HG03159 (cell line): Measurements from ENCODE around the gene COX6A2.

Experiments used
- ATAC-seq: cut with Tn5 transposase; IDR thresholded peaks from one replicate; pipeline ENCODE4 v1.9.1; 2021; ENCODE audit warnings: mild to moderate bottlenecking, moderate library complexity; ENCODE audit not compliant: unreplicated experiment

Gene COX6A2

DNA sequence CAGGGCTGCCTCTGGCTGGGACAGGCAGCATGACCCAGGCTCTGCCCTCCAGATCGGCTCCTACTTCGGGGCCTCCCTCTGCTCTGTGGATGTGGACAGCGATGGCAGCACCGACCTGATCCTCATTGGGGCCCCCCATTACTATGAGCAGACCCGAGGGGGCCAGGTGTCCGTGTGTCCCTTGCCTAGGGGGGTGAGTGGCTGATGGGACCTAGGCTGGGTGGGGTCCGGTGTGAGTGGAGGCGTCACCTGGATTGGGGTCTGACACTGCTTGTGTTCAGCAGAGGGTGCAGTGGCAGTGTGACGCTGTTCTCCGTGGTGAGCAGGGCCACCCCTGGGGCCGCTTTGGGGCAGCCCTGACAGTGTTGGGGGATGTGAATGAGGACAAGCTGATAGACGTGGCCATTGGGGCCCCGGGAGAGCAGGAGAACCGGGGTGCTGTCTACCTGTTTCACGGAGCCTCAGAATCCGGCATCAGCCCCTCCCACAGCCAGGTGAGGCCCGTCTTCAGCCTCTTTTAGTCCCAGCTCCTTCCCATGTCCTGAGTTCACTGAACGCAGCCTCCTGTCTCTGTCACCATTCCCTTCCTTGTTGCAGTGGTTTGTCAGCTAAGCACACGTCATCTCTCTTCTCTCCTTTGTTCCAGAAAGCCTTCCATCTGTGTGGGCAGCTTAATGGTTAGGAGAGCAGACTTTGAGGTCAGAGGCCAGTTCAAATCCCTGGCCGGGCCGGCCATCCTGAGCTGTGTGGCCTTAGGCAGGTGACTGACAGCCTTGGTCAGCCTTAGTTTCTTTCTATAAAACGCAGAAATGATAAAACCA is 16.9 kb downstream of the COX6A2 start:
- ATAC-seq, result no peak

DNA sequence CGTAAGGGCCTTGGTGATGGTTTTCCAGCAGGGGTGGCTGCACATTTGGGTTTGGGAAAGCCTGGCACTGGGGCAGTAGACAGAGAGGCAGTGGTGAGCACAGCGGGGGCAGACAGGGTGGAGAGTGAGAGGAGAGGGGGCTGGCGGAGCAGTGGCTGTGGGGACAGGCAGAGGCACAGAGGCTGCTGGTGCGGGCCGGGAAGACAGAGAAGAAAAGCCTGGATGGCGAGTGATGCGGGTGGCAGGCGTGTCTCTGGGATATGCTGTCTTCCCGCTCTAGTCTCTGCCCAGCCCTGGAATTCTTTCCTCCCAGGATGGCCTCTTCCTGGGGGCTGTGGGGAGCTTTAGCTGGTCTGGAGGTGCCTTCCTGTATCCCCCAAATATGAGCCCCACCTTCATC is 18.1 kb downstream of the COX6A2 start:
- no peak for ATAC-seq

DNA sequence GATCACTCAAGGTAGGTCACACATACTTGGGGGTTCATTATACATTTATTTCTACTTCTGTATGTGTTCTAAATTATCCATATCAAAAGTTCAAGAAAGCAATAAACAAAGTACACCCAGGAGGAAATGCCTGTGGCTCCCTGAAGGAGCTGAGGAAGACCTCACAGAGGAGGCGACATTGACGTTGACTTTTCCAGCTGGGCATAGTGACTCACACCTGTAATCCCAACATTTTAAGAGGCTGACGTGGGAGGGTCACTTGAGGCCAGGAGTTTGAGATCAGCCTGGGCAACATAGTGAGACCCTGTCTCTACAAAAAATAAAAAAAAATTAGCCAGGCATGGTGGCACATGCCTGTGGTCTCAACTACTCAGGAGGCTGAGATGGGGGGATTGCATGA is 18.7 kb downstream of the COX6A2 start:
- ATAC-seq, result no peak

DNA sequence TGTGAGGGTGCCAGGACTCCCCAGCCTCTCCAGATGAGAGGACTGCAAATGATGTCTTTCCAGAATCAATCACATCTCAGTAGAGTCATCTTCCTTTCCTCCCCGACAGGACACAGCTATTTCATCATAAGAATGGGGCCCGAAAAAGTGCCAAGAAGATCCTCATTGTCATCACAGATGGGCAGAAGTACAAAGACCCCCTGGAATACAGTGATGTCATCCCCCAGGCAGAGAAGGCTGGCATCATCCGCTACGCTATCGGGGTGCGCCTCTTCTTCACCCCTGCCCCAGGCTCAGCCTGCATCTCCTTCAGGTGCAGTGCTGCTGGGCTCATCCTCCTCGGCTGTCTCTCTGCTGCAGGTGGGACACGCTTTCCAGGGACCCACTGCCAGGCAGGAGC is 20.8 kb downstream of the COX6A2 start:
- no peak for ATAC-seq

DNA sequence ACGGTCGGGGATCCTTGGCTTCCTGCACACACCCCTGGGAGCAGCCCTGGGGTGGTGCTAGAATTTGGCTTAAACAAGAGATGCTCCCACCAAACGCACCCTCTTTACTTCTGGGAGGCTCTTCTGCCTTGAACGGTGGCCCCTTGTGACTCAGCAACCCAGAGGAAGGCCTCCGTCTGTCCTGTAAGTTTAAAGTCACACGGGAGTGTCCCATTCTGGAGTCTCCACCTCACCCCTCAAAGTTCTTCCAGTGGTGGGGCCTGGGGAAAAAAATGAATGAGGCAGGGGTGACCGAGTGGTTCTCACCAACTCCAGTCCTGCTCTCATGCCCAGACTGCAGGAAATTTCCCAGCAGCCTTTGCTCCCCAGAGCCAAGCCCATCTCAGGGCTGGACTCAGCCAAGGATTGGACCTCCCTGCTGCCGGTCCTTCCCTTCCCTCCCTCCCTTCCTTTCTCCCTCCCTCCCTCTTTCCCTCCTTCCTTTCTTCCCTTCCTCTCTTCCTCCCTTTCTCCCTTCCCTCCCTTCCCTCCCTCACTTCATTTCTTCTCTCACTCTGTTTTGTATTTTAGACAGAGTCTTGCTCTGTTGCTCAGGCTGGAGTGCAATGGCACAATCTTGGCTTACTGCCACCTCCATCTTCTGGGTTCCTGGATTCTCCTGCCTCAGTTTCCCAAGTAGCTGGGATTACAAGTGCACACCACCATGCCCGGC is 23.7 kb downstream of the COX6A2 start:
- ATAC-seq, result no peak

DNA sequence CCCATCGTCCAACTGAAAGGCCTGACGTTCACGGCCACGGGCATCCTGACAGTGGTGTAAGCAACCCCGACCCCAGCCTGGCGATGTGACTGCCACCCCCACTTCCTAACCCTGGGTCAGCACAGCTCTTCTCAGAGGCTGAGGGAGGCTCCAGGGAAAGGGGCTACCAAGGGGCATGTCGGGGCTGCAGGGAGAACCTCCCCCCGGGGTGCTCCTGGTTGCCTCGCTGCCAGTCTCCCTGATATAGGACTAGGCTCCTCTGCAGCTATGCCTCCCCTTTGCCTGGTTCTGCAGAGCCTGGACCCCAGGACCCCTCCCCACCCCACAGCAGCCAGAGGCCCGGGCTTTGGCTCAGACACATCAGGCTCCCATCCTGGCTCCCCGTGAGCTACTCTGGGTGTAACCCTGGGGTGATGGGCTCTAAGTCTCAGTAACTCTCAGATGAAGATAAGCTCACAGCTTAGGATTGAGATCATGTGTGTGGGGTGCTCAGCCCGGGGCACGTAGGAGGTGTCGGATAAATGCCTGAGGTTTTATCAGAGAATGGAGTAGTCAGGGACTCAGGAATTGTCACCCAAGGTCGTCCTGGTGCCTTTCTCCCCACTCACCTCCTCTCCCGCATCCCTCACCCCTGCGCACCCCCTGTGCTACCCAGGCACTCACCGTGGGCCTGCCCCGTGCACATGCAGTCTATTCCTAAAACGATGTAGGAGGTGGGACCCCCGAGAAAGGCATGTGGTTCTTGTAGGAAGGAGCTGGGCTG is 24.4 kb downstream of the COX6A2 start:
- ATAC-seq, result no peak

DNA sequence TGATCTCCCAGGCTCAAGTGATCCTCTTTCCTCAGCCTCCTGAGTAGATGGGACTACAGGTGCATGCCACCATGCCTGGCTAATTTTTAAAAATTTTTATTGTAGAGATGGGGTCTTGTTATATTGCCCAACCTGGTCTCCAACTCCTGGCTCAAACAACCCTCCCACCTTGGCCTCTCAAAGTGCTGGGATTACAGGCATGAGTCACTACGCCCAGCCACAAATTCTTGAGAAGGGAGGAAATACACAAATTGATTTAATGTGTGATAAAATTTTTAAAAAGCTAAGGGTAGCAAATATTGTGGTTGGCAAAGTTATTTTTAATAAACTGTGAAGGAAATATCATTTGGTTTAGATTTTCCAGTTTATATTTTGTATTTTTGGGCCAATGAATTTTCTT is 25.5 kb downstream of the COX6A2 start:
- ATAC-seq, result no peak

DNA sequence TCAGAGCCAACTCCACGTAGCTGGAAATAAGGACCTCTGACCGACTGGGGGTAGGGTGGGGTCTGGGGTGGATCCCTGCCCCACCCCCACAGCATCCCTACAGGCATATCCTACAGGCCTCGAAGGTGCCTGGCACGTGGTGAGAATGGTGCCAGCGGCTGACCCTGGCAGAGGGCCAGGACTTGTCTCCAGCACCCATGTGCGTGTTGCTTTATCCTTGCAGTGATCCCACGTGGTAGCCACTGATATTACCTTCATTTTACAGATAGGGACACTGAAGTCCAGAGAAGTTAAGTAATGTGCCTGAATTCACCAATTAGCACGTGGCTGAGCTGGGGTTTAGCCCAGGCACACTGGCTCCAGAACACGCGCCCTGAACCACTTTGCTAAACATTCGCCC is 26.7 kb downstream of the COX6A2 start:
- no peak for ATAC-seq

DNA sequence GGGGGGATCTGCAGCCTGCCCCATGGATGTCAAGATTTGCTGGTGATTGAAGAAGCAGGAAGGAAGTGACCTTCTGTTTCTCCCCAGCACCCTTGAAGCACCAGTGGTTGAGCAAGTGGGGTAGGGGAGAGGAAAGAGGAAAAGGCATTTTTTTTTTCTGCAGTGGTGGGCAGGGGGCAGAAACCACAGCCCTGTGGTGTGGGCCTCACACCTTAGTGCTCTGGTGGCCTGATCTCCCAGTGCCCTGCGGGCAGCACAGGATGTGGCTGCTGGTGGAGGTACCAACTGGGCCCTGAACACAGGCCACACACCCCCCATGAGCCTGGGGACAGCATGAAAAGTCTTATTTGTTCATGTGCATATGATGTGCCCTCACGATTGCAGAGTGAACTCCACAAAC is 28.0 kb downstream of the COX6A2 start:
- ATAC-seq, result no peak

DNA sequence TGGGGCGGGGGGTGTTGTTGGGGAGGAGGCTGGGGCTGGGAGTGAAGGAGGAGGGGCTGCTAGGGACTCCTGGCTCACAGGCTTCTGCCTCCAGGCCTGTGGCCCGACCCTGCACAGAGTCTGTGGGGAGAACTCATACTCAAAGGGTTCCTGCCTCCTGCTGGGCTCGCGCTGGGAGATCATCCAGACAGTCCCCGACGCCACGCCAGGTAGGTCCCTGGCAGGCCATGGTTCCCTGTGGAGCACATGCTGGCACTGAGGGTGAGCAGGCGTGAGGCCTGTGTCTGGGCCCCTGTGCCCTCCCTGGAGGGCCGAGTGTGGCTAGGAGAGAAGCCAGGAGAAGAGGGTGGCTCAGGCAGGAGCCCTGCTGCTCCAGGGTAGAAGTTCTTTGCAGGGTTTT is 30.5 kb downstream of the COX6A2 start:
- no peak for ATAC-seq

DNA sequence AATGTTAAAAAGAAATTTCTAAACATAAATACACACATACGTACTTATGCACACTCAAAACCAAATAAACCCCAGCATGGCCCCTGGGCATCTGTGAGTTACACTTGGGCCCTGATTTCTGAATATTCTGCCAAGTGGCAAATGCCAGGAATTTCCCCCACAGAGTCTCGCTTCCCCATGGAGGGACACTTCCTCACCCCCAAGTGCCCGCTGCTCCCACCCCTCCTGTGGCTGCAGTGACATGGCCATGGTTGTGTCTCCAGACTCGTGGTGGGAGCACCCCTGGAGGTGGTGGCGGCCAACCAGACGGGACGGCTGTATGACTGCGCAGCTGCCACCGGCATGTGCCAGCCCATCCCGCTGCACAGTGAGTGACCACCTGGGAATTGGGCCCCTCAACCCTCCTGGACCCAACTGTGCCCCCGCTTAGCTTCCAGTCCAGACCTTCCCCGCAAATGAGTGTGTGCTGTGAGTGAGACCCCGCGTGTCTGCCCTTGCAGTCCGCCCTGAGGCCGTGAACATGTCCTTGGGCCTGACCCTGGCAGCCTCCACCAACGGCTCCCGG is 31.0 kb downstream of the COX6A2 start:
- no peak for ATAC-seq

DNA sequence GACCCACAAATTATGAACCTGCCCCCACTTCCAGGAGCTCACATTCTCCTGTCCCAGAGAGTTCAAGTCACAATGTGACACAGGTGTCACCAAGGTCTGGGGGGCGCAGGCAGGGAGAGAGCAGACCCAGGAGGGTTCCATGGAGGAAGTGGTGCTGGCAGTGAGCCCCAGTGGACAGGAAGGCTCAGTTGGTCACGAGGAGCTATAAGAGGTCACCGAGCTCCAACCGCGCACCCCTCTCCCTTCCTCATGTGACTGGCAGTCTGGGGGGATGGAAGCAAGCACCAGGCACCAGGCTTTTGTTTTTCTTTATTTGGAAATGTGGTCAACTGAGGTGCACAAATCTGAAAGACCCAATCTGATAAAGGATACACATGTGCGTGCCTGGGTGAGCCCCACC is 32.5 kb downstream of the COX6A2 start:
- no peak for ATAC-seq

DNA sequence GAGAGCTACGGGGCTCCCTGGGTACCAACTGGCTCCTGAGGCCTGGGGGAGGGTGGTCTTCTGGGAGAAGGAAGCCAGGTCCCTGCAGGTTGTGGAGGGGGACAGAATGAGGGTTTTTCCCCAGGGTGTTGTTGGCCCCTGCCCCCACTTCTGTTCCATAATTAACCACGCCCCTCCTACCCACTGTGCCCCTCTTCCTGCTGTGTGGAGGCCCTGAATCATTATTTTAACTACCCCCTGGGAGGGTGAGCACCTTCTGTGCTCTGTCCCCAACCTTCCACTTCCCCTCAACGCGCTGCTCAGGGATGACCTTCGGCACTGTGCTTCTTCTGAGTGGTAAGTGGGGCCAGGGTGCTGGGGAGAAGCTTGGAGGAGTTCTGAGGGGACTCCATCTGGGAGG is 35.1 kb downstream of the COX6A2 start, which contains the start of gene ITGAD:
TSS of gene ITGAD (plus strand) at position 280 of the 400 bp plus-strand sequence. CDS start at position 306, 26 bp downstream.
- no peak for ATAC-seq

DNA sequence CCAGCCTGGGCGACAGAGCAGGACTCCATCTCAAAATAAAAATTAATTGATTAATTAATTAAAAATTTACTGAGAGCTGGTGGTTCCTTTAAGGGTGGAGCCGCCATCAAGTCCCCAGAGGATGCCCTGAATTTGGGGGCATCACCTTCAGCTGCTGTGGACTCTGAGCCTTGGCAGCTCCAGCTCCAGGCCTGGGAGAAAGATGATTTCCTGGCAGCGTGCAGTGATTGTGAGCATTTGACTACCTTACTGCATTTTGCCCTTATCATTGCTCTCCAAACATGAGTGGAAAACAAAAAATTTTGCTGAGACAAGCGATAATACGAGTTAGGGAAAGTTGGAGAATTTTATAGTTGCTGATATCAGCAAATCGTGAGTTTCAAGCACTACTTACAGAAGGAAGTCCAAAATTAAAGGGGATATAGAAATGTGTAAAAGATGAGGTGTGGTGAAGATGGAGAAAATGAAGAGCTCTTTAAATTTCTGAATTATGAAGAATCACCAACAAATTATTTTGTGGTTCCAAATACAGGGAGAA is 37.6 kb downstream of the COX6A2 start:
- no peak for ATAC-seq

DNA sequence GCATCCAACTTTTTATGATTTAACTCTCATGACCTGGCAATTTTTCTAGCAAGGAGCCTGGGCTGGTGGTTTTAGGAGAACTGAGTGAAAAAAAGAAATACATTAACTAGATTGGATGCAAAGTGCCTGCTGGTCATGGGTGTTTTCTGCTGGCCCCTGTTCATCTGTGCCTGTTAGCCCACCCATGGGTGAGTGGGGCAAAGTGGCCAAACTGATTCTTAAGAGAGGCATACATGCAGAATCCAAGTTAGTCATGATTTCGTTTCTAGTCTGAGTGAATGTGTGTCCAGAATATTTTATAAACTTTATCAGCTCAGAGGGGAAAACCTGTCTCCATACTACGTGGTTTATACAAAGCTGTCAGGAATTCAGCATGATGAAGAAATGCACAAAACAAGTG is 39.6 kb downstream of the COX6A2 start:
- ATAC-seq, result no peak

DNA sequence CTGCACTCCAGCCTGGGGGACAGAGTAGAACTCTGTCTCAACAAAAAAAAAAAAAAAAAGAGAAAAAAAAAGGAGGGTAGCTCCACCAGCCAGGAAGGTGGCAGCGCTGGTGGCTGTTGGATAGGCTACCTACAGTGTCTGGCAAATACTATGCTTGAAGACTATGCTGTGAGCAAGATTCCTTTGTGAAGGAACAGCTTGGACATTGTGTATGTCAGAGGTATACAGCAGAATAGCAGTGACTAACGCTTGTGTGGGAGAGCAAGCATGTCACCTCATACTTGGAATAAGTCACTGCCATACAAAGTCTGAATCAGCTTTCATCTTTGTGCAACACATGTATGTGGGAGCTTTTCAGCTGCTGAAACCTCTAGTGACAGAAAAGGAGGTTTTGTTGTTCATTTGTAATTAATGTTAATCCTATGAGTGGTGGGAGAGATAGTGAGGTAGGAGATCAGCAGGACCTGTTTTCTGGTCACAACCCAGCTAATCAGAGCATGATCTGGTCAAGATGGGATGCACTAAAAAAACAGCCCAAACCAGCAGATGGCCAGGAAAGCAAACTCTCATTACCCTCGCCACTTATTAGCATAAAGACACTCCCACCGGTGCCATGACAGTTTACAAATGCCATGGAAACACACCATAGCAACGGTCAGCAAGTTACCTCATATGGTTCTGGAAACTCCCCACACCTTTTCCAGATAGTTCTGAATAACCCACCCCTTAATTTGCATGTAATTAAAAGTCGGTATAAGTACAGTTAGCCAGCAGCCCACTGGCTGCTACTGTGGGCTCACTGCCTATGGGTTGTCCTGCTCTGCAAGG is 41.8 kb downstream of the COX6A2 start:
- ATAC-seq, result no peak

DNA sequence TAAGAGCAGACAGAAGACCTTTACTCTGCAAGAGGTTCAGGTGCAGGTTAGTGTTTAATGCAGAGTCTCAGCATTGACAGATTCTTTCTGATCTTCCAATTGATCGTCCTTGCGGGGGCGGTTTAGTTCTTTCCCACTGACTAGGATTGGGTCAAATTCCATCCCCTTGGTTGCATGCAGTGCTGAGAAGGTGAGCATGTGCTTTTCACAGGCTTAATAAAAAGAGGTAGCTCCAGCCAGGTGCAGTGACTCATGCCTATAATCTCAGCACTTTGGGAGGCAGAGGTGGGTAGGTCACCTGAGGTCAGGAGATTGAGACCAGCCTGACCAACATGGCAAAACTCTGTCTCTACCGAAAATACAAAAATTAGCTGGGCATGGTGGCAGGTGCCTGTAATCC is 42.5 kb downstream of the COX6A2 start:
- no peak for ATAC-seq

DNA sequence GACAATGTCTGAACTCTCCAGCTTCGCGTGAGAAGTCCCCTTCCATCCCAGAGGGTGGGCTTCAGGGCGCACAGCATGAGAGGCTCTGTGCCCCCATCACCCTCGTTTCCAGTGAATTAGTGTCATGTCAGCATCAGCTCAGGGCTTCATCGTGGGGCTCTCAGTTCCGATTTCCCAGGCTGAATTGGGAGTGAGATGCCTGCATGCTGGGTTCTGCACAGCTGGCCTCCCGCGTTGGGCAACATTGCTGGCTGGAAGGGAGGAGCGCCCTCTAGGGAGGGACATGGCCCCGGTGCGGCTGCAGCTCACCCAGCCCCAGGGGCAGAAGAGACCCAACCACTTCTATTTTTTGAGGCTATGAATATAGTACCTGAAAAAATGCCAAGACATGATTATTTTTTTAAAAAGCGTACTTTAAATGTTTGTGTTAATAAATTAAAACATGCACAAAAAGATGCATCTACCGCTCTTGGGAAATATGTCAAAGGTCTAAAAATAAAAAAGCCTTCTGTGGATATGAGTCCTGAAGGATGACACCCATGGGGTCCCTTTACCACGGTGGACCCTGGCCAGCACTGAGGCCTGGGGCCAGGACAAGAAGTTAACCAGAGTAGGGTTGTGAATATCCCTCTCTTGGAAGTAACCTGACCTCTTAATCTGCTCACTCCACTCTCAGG is 45.5 kb downstream of the COX6A2 start:
- no peak for ATAC-seq

DNA sequence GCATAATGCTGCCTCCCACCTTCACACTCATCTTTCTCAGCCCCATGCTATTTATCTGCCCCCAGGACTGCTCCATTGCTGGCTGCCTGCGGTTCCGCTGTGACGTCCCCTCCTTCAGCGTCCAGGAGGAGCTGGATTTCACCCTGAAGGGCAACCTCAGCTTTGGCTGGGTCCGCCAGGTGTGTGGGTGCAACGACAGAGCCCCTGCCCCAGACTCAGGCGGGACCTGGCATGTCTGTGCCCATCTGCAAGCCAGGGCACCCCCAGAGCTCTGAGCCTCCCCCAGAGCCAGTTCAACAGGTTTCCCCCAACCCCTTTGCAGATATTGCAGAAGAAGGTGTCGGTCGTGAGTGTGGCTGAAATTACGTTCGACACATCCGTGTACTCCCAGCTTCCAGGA is 48.0 kb downstream of the COX6A2 start:
- ATAC-seq, result no peak
